ENCODE measurements around the gene ATG3.

ATG3 gene

GRCh38 chr3:112555535-112556170, 6.1 kb downstream of the ATG3 start (continued):
- no peak for TF ChIP-seq ZBTB26 (tag by site-specific recombination; optimal IDR thresholded peaks at IDR 0.05)
- no peak for TF ChIP-seq ZNF433 (tag by site-specific recombination; IDR thresholded peaks at IDR 0.05; ENCODE audit: low read depth)
- no peak for TF ChIP-seq MEIS1 (CRISPR knock-in tag; IDR thresholded peaks at IDR 0.05; ENCODE audit: borderline replicate concordance)
- no peak for TF ChIP-seq ZNF394 (tag by site-specific recombination; IDR thresholded peaks at IDR 0.05; ENCODE audit: borderline replicate concordance)
- no peak for TF ChIP-seq ZNF404 (tag by site-specific recombination; IDR thresholded peaks at IDR 0.05)
- no peak for TF ChIP-seq SCRT1 (tag by site-specific recombination; IDR thresholded peaks at IDR 0.05; ENCODE audit: borderline replicate concordance)
- peak; percentile 87 for TF ChIP-seq ZNF677 (tag by site-specific recombination; IDR thresholded peaks at IDR 0.05)
- TF ChIP-seq KLF9 (tag by site-specific recombination; IDR thresholded peaks at IDR 0.05; ENCODE audit: low read depth): no peak
- no peak for TF ChIP-seq ZBTB44 (tag by site-specific recombination; IDR thresholded peaks at IDR 0.05)
- no peak for TF ChIP-seq ZBTB10 (tag by site-specific recombination; IDR thresholded peaks at IDR 0.05)
- TF ChIP-seq ZNF549 (tag by site-specific recombination; IDR thresholded peaks at IDR 0.05): no peak
- TF ChIP-seq, protein P1, sequence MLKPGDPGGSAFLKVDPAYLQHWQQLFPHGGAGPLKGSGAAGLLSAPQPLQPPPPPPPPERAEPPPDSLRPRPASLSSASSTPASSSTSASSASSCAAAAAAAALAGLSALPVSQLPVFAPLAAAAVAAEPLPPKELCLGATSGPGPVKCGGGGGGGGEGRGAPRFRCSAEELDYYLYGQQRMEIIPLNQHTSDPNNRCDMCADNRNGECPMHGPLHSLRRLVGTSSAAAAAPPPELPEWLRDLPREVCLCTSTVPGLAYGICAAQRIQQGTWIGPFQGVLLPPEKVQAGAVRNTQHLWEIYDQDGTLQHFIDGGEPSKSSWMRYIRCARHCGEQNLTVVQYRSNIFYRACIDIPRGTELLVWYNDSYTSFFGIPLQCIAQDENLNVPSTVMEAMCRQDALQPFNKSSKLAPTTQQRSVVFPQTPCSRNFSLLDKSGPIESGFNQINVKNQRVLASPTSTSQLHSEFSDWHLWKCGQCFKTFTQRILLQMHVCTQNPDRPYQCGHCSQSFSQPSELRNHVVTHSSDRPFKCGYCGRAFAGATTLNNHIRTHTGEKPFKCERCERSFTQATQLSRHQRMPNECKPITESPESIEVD (tag by site-specific recombination; IDR thresholded peaks at IDR 0.05): peak; percentile 81
- TF ChIP-seq, protein P2, sequence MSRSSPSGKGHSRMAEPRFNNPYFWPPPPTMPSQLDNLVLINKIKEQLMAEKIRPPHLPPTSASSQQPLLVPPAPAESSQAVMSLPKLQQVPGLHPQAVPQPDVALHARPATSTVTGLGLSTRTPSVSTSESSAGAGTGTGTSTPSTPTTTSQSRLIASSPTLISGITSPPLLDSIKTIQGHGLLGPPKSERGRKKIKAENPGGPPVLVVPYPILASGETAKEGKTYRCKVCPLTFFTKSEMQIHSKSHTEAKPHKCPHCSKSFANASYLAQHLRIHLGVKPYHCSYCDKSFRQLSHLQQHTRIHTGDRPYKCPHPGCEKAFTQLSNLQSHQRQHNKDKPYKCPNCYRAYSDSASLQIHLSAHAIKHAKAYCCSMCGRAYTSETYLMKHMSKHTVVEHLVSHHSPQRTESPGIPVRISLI (tag by site-specific recombination; IDR thresholded peaks at IDR 0.05): no peak
- TF ChIP-seq GLI4 (tag by site-specific recombination; IDR thresholded peaks at IDR 0.05): no peak
- TF ChIP-seq ZNF701 (tag by site-specific recombination; IDR thresholded peaks at IDR 0.05): no peak
- TF ChIP-seq ZNF580 (tag by site-specific recombination; IDR thresholded peaks at IDR 0.05): no peak
- no peak for TF ChIP-seq ZNF785 (tag by site-specific recombination; IDR thresholded peaks at IDR 0.05)
- TF ChIP-seq ZNF548 (tag by site-specific recombination; IDR thresholded peaks at IDR 0.05): no peak
